ENCODE results near the gene ROCK2. TPM values are rescaled to one million over a fixed set of nuclear protein-coding genes. Genes with fewer than 3 reads are reported as not detected.
"Not testable (repeated sequence)": the region's sequence is repeated elsewhere in the genome, so short reads cannot be mapped to it uniquely, and the experiment has no call there.

ROCK2 gene
- total and polyA plus RNA-seq, 2 of the 13 experiments (the other 11 are each of a cell fraction or from before 2014, with no cell fraction given) = 38.1 to 119 TPM

- DNase-seq (ENCODE audit: low spot score) (no peak), ATAC-seq (no peak), FAIRE-seq (no peak)
- peaks cover 89% of the 10 kb centered on the region for H3K79me2 ChIP-seq (ENCODE audit: insufficient read depth, low read length)
- H3K4me2 ChIP-seq (ENCODE audit: low read depth, low read length) = no peak overlapping the region
- no TSS peak for BruUV-seq (replicated peaks)
- peak; percentile 92 for TF ChIP-seq RBM22 (optimal IDR thresholded peaks at IDR 0.05; ENCODE audit: low read length)
- no peak for TF ChIP-seq LBX2 (CRISPR knock-in tag; IDR thresholded peaks at IDR 0.05; ENCODE audit: borderline replicate concordance)
- no peak for TF ChIP-seq NR2F6 (IDR thresholded peaks at IDR 0.05)
- no peak for TF ChIP-seq NR2F6 (CRISPR knock-in tag; IDR thresholded peaks at IDR 0.05)
- intact Hi-C loops (cut with micrococcal nuclease; ENCODE audit: unreplicated experiment) = loop anchor here (5.0 kb wide), 1 partner anchor 39 kb away; no protein-coding TSS in a partner anchor
- H3K27ac ChIP-seq (ENCODE audit: extremely low read length, insufficient read depth, low read length) = no peak overlapping the region
- peaks cover 9 to 40% of the 10 kb centered on the region in 2 experiments for H3K36me3 ChIP-seq (replicated peaks in 1 of 2; ENCODE audit: control insufficient read depth in 1 of 2, insufficient read depth in 2 of 2, low read length in 2 of 2)
- no peak overlapping the region for H3K9ac ChIP-seq (ENCODE audit: insufficient read depth, low read depth, low read length)
- H2AFZ ChIP-seq (ENCODE audit: low read length) = no peak overlapping the region
- H3K9me3 ChIP-seq (ENCODE audit: low read length) = no peaks in the 10 kb centered on the region
- no peak overlapping the region for H3K4me3 ChIP-seq (replicated peaks in 1 of 3; ENCODE audit: insufficient read depth in 1 of 3, low read depth in 2 of 3, low read length in 3 of 3)
- ChIA-PET CTCF (ENCODE audit: low intra/inter-chr PET ratio, low total read pairs) (no interaction called here), POLR2A (no interaction called here)
- H3K4me1 ChIP-seq (ENCODE audit: insufficient read depth, low read length) = no peaks in the 10 kb centered on the region
- no peaks in the 10 kb centered on the region for H3K27me3 ChIP-seq (ENCODE audit: control insufficient read depth in 1 of 2, insufficient read depth in 2 of 2, low read length in 2 of 2)
- in situ Hi-C loops (cut with HindIII; ENCODE audit: extremely low pct_ligation_motif_present, low pct_unique_long_range_greater_than_20kb) = no loop called here
- WGBS (ENCODE audit: low lambda C conversion rate) = 88% methylated on average over 1 of the region's 1 CpG
- H4K20me1 ChIP-seq (ENCODE audit: insufficient read depth, low read length) = peaks cover 53% of the 10 kb centered on the region
These were observed 81.3 kb downstream of the ROCK2 start for GRCh38 chr2:11263177-11263576.

GRCh38 chr2:11262438-11262837 is 82.0 kb downstream of the ROCK2 start:
- H3K9ac ChIP-seq (ENCODE audit: insufficient read depth, low read depth, low read length); H2AFZ ChIP-seq (ENCODE audit: low read length); H3K27ac ChIP-seq (ENCODE audit: extremely low read length, insufficient read depth, low read length); ATAC-seq; H3K4me2 ChIP-seq (ENCODE audit: low read depth, low read length); CTCF ChIA-PET (ENCODE audit: low intra/inter-chr PET ratio, low total read pairs); H3K9me3 ChIP-seq (ENCODE audit: low read length); DNase-seq (ENCODE audit: low spot score); H3K27me3 ChIP-seq (ENCODE audit: control insufficient read depth in 1 of 2, insufficient read depth in 2 of 2, low read length in 2 of 2); FAIRE-seq; H3K4me1 ChIP-seq (ENCODE audit: insufficient read depth, low read length); BruUV-seq (replicated peaks); H3K4me3 ChIP-seq (replicated peaks in 1 of 3; ENCODE audit: insufficient read depth in 1 of 3, low read depth in 2 of 3, low read length in 3 of 3); in situ Hi-C loops (cut with HindIII; ENCODE audit: extremely low pct_ligation_motif_present, low pct_unique_long_range_greater_than_20kb): not testable (repeated sequence)
- H4K20me1 ChIP-seq (ENCODE audit: insufficient read depth, low read length) = peaks cover 53% of the 10 kb centered on the region
- H3K36me3 ChIP-seq (replicated peaks in 1 of 2; ENCODE audit: control insufficient read depth in 1 of 2, insufficient read depth in 2 of 2, low read length in 2 of 2) = peaks cover 8 to 41% of the 10 kb centered on the region in 2 experiments
- POLR2A ChIA-PET = interaction anchor here (1.8 kb wide), 1 partner anchor 82 kb away, joined by 6 read pairs; the partner anchor contains the start of gene ROCK2
- H3K79me2 ChIP-seq (ENCODE audit: insufficient read depth, low read length) = peaks cover 87% of the 10 kb centered on the region
- 98% methylated on average over 2 of the region's 2 CpGs for WGBS (ENCODE audit: low lambda C conversion rate)
- intact Hi-C loops (cut with micrococcal nuclease; ENCODE audit: unreplicated experiment) = loop anchor here (5.0 kb wide), 1 partner anchor 40 kb away; no protein-coding TSS in a partner anchor
- TF ChIP-seq ZNF431 (CRISPR knock-in tag; IDR thresholded peaks at IDR 0.05; ENCODE audit: borderline replicate concordance, low read depth) = peak; percentile 99

Measured in HepG2 (cell line).